GF-D8 (cell line): ENCODE results near the gene RAD51.
A peak's percentile ranks its signal among the peaks of the same experiment; 100 is the strongest.

Experiments used
- DNase-seq: peaks from one replicate; lab custom pipeline; 2025; lab: John Stamatoyannopoulos, UW

RAD51 gene

GRCh38 chr15:40762919-40763800 lies 68.2 kb downstream of the RAD51 start:
- peak; percentile 38 for DNase-seq

- DNase-seq, result peak; percentile 38
Measured at GRCh38 chr15:40763801-40764628, 69.0 kb downstream of the RAD51 start, which contains the start of gene GCHFR. Gene GCHFR (plus strand): TSS chr15:40764068. CDS start chr15:40764181, 113 bp downstream.

DNA sequence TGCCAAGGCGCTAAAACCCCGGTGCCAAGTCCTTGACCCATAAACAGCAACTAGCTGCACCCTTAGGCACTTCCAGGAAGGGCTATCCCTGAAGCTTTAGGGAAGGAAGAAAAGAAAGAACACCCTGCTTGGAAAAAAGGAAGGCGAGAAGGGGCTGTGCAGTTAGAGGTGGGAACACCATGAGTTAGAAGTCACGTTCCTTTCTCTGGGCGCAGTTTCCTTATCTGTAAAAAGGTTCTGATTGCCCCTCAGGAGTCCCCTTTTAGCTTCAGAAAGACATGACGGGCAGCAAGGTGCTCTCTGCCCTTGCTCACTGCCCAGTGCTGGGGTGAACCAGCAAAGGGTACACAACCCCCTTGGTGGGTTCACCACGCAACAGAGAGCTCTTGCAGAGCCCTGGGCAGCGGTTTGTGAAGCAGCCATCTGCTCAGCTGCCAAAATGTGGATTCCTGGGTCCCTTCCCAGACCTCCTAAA lies 69.7 kb downstream of the RAD51 start:
- no peak for DNase-seq

- DNase-seq, result no peak
Measured at GRCh38 chr15:40766194-40766815, 71.3 kb downstream of the RAD51 start.

- no peak for DNase-seq
Measured at GRCh38 chr15:40766906-40767837, 72.2 kb downstream of the RAD51 start.

DNA sequence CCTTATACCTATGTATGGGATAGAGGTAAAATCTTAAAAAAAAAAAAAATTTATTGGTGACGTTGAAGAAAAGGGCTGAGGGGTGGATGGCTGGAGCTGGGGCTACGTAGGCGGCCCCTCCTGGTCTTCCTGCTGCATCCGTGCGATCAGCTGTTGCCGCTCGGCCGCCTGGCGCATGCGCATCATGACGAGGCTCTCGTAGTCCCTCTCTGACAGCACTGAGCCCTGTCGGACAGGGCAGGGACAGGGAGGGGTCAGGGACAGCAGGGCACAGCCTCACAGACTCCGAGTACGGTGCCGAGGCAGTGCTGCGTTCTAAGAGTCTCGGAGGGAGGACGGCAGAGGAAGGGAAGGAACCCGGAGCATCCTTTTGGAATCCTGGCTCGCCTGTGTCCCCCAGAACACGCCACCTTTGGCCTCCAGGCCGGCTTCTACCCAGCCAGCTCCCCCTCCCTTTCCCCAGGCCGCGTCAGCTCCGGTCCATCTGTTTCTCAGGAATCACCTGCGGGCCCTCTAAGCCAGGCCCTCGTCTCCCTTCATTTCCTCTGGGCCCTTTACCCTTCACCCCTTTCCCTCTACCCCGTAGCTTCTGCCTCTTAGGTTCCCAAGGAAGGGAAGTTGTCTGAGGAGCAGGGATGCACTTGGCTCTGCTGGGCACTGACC lies 73.0 kb downstream of the RAD51 start:
- DNase-seq, result no peak

GRCh38 chr15:40768521-40769273 lies 73.7 kb downstream of the RAD51 start:
- DNase-seq, result no peak

DNA sequence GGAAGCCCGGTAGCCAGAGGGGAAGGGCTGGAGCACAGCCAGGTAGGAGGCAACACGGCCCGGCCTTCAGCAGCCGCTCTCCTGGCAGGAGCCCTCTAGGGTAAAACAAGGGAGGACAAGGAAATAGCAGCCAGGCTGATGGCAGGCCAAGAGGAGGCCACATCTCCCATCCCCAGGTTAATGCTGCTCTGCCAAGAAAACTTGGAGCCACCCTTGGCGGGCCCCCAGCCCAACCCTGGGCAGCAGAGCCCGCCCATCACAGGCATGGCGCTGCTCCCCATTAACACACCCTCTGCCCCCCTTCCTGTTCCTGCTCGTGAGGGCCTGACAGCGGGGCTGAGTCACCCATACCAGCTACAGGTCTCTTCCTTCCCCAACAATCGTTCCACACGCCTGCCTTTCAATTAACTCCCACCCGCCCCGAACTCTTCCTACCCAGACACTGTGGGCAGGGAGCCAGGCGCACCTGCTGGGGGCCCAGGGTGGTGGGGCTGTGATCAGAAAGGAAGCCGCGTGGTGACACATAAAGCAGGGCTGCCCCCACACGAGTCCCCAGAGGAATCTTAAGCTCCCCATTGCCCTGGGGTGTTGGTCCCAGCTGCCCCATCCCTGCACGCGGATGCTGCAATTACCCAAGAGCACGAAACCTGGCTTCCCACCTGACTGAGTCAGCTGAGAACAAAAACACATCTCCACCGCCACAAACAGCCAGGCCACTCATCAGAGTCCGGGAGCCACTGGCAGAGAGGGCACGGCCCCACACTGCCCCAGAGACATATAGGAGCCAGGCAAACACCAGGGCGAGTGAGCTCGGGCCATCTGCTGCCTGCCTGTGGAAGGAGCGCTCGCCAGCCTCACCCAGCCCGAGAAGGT lies 74.5 kb downstream of the RAD51 start, which contains the start of gene C15orf62:
C15orf62 (plus strand) TSS at position 707 of the 873 bp plus-strand sequence. CDS start 516 bp downstream, outside the sequence.
- peak; percentile 62 for DNase-seq

- DNase-seq, result no peak
Measured at GRCh38 chr15:40770147-40770721, 75.3 kb downstream of the RAD51 start.

DNA sequence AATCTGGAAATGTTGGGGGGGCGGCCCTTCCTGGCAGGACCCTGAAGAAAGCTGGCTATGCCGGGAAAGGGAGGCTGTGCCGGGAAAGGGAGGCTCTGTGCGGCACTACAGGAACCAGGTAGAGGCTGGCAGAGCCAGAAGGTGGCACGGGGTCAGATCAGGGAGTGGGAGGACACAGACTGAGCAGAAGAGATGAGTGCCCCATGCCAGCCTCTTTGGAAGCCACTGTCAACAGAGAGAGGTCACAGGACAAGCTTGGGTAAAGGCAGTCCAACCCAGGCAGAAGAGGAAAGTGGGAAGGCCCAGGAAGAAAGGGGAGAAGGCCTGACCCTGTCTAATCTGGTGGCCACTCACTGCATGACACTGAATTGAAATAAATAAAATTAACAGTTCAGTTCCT lies 76.3 kb downstream of the RAD51 start:
- no peak for DNase-seq

DNA sequence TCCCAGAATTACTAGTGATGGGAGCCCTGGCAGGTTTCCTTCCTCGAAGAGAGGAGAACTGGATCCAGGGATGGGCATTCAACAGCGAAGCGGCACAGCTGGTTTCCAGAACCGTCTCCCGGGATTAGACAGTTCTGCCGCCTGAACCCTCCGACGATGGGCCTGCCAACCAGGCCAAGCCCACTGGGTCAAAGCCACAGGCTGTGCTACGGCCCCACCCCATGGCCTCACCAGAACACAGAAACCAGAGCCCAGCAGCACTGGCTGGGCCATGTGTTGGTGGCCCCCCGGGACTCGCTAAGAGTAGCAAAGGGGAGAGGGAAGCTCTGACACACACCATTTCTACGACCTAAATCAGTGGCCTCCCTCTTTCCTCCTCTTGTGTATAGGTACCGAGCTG lies 77.0 kb downstream of the RAD51 start:
- DNase-seq, result no peak

GRCh38 chr15:40773496-40773895 lies 78.5 kb downstream of the RAD51 start:
- no peak for DNase-seq

GRCh38 chr15:40773902-40774301 lies 78.9 kb downstream of the RAD51 start:
- no peak for DNase-seq

GRCh38 chr15:40775007-40775406 lies 80.0 kb downstream of the RAD51 start:
- no peak for DNase-seq

- no peak for DNase-seq
Measured at GRCh38 chr15:40775740-40776536, 81.0 kb downstream of the RAD51 start.

- no peak for DNase-seq
Measured at GRCh38 chr15:40776537-40777141, 81.7 kb downstream of the RAD51 start.
